Midbrain (tissue), 1 donor: ENCODE data around the gene GID8.
A peak's percentile ranks its signal among the peaks of the same experiment; 100 is the strongest.

ENCODE experiments used
- DNase-seq: peaks from one replicate; lab custom pipeline; 2025; lab: John Stamatoyannopoulos, UW

GID8 gene

GRCh38 chr20:62902926-62903615 is 34.9 kb upstream of the GID8 start:
- no peak for DNase-seq

GRCh38 chr20:62905536-62906117 is 32.3 kb upstream of the GID8 start:
- no peak for DNase-seq

- no peak for DNase-seq
These were observed 31.7 kb upstream of the GID8 start for GRCh38 chr20:62906209-62906608.

GRCh38 chr20:62906647-62907375 is 31.1 kb upstream of the GID8 start:
- no peak for DNase-seq

- no peak for DNase-seq
These were observed 30.3 kb upstream of the GID8 start for GRCh38 chr20:62907384-62908317.

- no peak for DNase-seq
These were observed 28.8 kb upstream of the GID8 start for GRCh38 chr20:62908971-62909791.

- DNase-seq: no peak
These were observed 27.7 kb upstream of the GID8 start for GRCh38 chr20:62910217-62910766.

- DNase-seq: no peak
These were observed 27.0 kb upstream of the GID8 start for GRCh38 chr20:62910777-62911497.

GRCh38 chr20:62911701-62912280 is 26.2 kb upstream of the GID8 start:
- DNase-seq: no peak

GRCh38 chr20:62913043-62913630 is 24.8 kb upstream of the GID8 start:
- no peak for DNase-seq

GRCh38 chr20:62914436-62914835 is 23.5 kb upstream of the GID8 start:
- DNase-seq: no peak

GRCh38 chr20:62914970-62915457 is 22.9 kb upstream of the GID8 start:
- DNase-seq: peak; percentile 62

- no peak for DNase-seq
These were observed 21.1 kb upstream of the GID8 start for GRCh38 chr20:62916703-62917476.

- no peak for DNase-seq
These were observed 20.2 kb upstream of the GID8 start for GRCh38 chr20:62917720-62918119.

- no peak for DNase-seq
These were observed 19.8 kb upstream of the GID8 start for GRCh38 chr20:62918147-62918546.

GRCh38 chr20:62918831-62919230 is 19.1 kb upstream of the GID8 start:
- no peak for DNase-seq

GRCh38 chr20:62920039-62920645 is 17.8 kb upstream of the GID8 start:
- no peak for DNase-seq

- DNase-seq: no peak
These were observed 16.7 kb upstream of the GID8 start for GRCh38 chr20:62921119-62921687.
